Medulla oblongata (tissue), 1 donor: ENCODE data around the gene ITM2C.
A peak's percentile ranks its signal among the peaks of the same experiment; 100 is the strongest.

Source experiments
- DNase-seq: peaks from one replicate; pipeline ENCODE4 v3.0.0-alpha.2; 2015; ENCODE audit errors: extremely low spot score

Gene ITM2C, protein sequence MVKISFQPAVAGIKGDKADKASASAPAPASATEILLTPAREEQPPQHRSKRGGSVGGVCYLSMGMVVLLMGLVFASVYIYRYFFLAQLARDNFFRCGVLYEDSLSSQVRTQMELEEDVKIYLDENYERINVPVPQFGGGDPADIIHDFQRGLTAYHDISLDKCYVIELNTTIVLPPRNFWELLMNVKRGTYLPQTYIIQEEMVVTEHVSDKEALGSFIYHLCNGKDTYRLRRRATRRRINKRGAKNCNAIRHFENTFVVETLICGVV

DNA sequence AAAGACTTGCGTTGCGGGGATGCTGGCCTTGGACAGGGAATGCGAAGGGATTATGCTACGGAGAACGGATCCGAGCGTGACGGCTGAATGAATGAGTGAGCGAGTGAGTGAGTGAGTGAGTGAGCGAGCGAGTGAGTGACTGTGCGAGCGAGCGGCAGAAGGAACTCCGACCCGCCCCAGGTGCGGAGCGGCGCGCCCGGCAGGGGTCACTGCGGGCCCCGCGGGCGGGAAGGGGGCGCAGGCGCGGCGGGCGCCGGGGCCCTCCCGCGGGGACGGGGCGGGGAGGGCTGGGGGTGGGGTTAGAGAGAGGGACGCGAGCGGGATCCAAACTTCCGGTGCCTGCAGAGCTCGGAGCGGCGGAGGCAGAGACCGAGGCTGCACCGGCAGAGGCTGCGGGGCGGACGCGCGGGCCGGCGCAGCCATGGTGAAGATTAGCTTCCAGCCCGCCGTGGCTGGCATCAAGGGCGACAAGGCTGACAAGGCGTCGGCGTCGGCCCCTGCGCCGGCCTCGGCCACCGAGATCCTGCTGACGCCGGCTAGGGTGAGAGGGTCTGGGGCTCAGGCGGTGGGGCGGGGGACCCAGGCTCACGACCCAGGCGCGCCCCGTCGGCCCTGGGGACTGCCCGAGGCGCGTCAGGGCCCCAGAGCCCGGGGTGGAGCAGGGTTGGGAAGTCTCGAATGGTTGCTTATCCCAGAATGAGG is at the start of gene ITM2C:
Gene ITM2C (plus strand): TSS at position 338 of the 702 bp plus-strand sequence. CDS start 84 bp downstream, at position 422.
- DNase-seq = peak; percentile 60

- DNase-seq = no peak
These were observed 49.7 kb upstream of the ITM2C start for GRCh38 chr2:230815088-230815487.

GRCh38 chr2:230816735-230817134 is 48.0 kb upstream of the ITM2C start:
- no peak for DNase-seq

- DNase-seq = no peak
These were observed 45.3 kb upstream of the ITM2C start for GRCh38 chr2:230819433-230819832.

DNA sequence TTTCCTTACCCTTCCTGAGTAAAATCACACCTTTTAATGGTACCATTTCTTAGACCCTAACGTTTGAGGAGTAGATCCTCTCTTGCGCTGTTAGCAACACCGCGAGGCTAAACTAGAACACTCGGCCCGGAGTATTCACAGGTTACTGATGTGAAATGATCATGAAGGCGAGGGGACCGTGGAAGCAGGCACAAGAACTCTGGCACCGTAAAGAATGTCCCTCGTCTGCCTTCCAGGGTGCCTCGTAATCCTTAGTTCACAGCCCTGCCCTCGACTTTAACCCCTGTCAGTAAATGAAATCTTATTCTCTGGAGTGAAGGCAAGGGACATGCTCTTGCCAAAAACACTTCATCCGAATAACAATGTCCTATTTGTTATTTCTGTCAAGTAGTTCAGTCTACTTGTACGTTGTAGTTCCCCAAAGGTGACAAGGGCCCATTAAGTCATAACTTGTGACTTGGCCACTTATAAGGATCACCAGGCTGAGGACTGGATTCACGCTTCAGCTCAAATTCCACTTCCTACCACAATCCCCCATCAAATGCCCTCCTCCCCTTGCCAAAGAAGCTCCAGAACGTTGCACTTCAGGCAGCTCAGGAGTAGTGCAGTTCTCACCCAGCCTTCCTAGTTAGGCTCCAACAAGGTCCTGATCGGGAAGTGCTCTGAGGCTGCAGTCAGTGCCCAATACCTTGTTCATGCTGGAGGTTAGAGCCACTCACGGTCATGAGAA is 43.3 kb upstream of the ITM2C start:
- no peak for DNase-seq

GRCh38 chr2:230821991-230822520 is 42.7 kb upstream of the ITM2C start:
- DNase-seq = no peak

DNA sequence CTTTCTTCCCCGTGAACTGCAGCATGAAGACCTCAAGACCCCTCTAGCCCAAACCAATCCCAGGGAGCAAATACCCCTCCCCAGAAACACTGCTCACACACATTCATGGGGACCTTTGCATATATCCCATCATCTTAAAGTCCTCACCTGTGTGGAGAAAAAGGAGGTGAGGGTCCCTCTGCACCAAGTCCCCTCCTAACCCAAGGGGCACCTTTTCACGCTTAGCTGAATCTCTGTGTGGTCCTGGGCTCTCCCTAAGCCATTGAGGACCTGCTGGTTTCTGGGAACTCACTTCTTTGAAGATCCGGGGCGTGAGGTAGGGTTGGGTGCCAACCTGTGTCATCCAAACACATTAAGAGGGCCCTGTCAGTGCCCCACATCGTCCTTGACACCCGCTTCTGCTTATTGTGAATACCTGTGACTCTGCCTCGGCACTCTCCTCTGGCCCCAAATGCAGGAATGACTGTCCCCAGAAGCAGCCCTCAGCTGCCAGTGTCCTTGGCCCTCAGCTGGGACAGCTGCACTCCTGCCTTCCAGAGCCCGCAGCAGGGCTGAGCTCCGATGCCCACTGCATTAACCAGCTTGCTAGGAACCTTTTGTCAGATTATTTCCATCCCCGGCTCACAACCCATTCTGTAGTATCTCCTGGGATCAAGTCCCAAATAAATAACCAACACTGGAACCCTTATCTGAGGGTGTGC is 41.3 kb upstream of the ITM2C start:
- no peak for DNase-seq

GRCh38 chr2:230824406-230824978 is 40.2 kb upstream of the ITM2C start:
- peak; percentile 92 for DNase-seq

- no peak for DNase-seq
These were observed 39.4 kb upstream of the ITM2C start for GRCh38 chr2:230825354-230825753.

- no peak for DNase-seq
These were observed 36.9 kb upstream of the ITM2C start for GRCh38 chr2:230827774-230828271.

DNA sequence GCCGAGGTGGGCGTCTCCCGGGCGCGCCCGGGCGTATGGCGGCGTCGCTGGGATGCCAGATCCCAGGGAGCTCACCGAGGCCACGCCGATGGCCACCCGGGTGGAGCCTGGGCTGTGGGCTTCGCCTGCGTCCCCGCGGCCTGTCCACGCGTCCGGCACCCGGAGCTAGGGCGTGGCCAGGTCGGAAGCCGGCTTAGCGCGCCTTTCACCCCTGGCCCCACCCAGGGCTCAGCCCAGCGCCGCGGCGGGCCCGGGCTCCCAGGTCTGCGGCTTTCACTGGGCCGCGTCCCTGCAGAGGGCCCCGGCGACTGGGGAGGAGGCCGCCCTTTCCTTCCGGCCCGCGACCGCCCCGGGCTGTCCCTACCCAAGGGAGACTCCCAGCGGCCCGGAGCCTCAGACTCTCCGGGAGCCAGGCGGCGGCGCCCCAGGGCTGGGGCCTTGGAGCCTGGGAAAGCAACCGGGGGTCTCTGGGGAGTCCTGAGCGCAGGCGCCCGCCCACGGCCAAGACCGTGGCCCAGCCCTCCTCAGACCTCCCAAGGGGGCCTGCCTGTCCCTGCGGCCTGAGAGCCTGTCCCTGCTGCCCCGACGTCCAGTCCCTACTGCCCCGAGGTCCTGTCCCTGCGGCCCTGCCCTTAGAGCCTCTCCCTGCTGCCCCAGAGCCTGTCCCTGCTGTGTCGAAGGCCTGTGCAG is 36.3 kb upstream of the ITM2C start:
- no peak for DNase-seq

DNA sequence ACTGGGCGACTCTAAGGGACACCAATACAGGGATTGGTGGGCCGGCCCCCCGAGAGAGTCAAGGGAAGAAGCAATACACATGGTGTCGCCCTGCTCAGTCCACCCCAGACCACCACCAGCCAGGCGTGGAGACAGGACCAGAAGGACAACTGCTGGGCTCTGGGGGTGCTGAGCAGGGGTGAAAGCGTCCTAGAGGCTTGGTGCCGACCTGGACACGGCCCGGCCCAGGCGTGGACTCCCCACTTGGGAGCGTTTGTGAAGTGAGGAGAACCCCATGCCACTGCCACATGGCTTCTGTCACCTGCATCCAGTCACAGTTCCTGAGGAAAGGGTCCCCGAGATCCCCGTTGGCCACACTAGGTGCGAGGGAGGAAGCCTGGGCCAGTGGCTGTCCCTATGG is 35.4 kb upstream of the ITM2C start:
- no peak for DNase-seq

DNA sequence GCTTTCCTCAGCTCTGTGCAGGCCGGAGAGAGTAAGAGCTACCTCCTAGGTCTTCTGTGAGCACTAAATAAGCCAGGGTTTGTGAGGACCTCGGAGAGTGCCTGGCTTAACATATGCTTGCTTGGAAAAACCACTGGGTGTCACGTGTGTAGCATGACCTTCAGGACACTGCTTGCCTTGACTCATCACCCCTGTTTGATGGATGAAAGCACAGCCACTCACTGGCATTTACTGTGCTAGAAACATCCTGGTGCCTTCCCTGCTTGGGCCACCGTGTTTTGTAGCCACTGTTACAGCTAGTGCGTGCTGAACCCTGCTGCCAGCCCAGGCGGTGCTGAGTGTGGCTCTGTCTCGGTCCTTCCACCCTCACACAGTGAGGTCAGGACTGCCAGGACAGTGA is 34.8 kb upstream of the ITM2C start:
- DNase-seq = no peak

DNA sequence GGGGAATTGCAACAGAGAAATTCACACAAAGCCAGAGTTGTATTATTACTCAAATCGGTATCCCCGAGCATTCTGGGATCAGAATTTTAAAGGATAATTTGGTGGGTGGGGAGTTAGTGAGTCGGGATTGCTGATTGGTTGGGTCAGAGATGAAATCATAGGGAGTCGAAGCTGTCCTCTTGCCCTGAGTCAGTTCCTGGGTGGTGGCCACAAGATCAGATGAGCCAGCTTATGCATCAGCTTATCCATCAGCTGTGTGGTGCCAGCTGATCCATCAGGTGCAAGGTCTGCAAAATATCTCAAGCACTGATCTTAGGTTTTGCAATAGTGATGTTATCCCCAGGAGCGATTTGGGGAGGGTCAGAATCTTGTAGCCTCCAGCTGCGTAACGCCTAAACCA is 34.3 kb upstream of the ITM2C start:
- DNase-seq = no peak

GRCh38 chr2:230840301-230840700 is 24.4 kb upstream of the ITM2C start:
- no peak for DNase-seq

- no peak for DNase-seq
These were observed 22.3 kb upstream of the ITM2C start for GRCh38 chr2:230842473-230842872.

DNA sequence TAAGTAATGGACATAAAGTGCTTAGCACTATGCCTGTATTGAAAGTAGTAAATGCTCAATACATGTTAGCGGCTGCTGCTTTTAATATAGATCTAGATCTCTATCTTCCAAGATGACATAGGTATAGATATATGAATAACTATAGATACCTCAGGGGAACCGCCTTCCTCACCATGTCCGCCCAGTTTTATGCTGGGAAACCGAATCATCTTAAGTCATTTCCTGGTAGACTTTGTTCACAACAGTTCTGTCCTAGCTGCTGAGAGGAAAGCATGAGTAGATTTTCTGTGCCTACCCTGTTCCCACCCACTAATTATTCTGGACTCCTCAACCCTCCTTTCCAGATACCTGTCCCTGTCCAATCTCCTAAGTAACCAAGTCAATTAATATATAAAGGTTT is 21.6 kb upstream of the ITM2C start:
- DNase-seq = no peak

GRCh38 chr2:230846360-230846759 is 18.4 kb upstream of the ITM2C start:
- DNase-seq = no peak

DNA sequence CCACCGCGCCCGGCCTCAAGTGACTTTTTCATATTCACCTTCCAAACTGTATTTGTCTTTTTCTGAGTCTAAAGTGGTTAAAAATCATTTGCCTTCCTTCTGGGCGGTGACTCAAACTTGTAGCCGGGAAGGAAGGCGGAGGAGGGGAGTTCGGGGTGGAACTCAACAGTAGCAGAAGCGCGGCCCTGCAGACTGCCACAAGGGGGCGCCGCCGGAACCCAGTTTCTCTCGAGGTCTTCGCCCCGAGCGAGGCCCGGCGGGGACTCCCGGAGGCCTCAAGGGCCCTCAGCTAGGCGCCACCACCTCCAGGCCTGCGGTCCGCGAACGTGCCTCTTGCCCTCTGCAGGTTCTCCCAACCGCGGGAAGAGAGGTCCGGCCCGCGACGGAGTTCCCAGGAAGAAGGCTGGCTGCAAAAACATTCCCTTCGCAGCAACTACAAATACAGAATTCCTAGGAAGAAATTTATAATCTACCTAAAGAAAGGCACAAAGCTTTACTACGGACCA is 16.8 kb upstream of the ITM2C start:
- peak; percentile 74 for DNase-seq

GRCh38 chr2:230849633-230850357 is 14.9 kb upstream of the ITM2C start:
- DNase-seq = no peak
